Measurements from ENCODE around the gene ZC3H8.
"Not testable (repeated sequence)": the region's sequence is repeated elsewhere in the genome, so short reads cannot be mapped to it uniquely, and the experiment has no call there.

ZC3H8 gene

DNA sequence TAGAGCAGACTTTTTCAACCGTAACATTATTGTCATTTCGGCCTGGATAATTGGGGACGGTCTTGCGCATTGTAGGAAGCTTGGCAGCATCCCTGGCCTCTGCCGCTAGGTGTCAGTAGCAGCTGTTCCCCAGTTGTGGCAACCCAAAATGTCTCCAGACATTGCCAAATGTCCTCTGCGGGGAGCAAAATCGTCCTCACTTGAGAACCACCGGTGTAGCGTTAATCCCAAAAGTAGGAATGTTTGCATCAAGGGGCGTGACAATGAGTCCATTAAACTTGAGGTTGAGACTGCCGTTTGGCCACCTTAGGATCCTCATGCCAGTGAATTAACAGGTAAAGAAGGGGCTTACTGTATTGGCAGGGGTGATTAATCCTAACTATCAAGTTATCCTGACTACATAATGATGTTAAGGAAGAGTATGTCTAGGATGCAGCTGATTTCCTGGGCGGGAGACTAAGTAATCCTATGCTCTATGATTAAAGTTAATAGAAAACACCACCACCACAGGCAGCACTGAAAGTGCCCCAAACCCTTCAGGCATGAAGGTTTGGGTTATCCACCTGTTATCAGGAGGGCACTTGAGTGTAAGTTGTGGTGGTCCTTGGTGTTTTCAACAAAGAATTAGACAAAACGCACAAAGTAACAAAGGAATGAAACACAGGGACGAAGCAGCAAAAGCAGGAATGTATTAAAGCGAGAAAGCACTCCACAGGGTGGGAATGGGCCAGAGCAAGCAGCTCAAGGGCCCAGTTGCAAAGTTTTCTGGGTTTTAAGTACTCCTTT lies 4.9 kb upstream of the ZC3H8 start:
- peak; percentile 72 to 75 for DNase-seq (ENCODE audit: low read depth in 2 of 2)

DNA sequence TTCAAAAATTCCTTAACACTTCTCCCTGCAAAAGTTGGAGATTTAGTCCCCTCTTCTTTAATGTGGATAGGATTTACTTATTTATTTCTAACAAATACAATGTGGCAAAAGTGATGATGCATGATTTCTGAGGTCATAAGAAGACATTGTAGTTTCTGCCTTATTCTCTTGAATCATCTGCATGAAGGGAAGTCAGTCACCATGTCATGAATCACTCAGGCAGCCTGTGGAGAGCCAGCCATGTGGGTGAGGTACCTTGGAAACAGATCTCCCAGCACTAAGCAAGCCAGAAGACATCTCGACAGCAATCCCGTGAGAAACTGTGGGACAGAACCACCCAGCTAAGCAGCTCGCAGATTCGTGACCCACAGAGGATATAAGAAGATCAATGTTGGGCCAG lies 2.7 kb upstream of the ZC3H8 start:
- no peak for DNase-seq (ENCODE audit: low read depth in 2 of 2)

DNA sequence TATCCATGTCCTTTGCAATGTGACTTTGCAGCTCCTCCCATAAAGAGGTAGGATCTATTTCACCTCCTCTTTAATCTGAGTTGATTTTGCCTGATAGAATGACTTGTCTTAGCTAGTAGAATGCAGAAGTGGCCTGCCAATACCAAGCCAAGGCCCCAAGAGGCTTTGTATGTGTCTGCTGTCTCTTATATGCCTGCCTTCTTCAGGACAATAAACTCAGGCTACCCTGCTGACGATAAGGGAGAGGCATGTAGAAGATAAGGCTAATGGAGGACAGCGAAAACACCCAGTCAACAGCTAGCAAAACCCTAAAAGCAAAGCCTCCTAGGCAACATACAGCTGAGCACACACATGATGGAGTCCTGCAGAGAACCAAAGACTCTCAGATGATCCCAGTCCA lies 1.8 kb upstream of the ZC3H8 start:
- DNase-seq (ENCODE audit: low read depth in 2 of 2): no peak

DNA sequence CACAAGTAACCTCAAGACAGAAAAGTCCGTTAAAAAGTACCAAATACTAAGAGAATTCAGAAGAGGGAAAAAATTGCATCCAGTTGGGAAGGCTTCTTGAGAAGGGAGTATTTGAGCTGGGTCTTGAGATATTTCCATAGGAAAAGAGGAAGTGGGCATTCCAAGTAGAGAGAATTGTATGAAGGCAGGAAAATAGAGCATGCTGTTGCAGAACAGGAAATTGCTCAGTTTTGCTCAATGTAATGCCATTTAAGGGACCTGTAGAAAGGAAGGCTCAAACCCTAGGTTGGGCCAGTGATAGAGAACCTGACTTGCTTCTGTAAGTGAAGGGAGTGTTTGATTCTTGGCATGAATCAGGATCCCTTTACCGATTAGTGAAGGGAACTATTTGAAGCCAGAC lies 1.0 kb upstream of the ZC3H8 start:
- no peak for DNase-seq (ENCODE audit: low read depth in 2 of 2)

DNA sequence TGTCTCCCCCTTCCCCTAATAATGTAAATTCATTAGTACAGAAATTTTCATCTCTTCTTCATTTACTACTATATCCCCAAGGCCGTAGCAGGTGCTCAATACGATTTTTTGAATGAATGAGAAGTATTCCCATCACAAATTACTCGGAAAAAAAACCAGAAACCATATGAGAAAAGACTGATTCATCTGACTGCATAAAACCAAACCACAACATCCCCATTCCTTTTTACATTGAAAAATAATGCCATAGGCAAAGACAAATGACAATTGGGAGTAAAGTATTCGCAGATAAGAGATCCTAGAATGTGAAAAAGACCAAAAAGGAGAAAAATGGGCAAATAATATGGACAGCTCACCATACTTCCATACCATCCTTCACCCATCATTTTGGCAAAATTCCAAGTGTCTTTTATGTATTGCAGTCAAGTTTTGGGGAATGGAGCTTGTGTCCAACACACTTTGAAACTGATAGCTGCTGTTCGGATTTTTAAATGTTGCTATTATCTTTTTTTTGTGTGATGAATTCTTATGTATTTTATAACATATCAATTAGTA lies 1.5 kb downstream of the ZC3H8 start:
- no peak for DNase-seq (ENCODE audit: low read depth in 2 of 2)

DNA sequence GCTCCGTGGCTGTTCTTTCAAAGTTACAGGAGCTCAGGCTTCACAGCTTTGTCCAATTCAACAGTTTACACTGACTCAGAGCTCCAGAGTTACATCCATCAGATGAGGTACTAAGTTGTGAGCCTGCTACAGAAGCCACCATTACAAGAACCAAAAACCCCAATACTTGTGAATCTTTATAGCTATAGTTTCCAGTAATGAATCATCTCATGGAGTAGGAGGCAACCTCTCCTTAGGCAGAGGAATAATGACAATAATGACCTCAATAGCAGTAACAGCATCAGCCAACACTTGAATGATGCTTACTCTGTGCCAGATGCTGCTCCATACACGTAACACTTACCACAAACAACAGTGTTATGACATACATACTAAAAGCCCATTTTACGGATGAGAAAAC lies 3.6 kb downstream of the ZC3H8 start:
- DNase-seq (ENCODE audit: low read depth in 2 of 2): no peak

DNA sequence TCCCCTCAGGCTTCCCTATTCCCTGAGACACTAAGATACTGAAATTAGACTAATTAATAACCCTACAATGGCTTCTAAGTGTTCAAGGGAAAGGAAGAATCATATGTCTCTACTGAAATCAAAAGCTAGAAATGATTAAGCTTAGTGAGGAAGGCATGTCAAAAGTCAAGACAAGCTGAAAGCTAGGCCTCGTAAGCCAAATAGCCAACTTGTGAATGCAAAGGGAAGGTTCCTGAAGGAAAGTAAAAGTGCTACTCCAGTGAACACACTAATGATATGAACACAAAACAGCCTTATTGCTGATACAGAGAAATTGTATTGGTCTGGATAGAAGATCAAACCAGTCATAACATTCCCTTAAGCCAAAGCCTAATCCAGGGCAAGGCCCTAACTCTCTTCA lies 10.0 kb downstream of the ZC3H8 start:
- no peak for DNase-seq (ENCODE audit: low read depth in 2 of 2)

DNA sequence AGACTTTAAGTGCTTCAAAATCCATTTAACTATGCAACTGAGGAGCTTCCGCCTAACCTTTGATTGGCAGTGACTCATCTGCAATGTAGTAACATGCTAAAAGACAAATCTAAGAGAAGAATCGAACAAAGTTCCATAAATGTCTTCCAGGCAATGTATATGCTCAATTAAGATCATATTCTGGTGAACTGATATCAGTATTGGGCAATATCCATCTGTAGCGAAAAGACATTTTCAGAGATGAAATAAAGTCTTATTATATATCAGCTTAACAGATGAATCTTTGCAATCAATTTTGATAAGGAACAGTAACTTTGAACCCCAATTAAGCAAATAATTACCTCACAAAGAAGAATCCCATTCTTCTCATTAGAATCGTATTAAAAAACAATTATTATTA lies 11.6 kb downstream of the ZC3H8 start:
- DNase-seq (ENCODE audit: low read depth in 2 of 2): no peak

DNA sequence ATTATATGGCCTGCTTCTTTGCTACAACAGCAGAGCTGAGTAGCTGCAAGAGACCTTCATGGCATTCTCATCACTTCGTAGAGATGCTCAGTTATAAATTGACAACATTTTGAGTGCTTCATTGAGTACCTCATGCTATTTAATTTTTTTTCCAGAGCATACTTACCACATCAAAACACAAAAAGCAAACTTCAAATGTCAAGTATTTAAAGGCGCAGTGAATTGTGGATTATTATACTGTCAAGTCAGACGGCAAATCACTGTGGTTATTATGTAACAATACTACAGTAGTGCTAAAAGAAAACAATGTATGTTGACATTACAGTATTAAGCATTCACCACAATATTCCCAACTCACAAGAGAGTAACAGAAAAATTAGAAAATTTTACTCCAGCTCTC lies 12.5 kb downstream of the ZC3H8 start:
- DNase-seq (ENCODE audit: low read depth in 2 of 2): no peak

DNA sequence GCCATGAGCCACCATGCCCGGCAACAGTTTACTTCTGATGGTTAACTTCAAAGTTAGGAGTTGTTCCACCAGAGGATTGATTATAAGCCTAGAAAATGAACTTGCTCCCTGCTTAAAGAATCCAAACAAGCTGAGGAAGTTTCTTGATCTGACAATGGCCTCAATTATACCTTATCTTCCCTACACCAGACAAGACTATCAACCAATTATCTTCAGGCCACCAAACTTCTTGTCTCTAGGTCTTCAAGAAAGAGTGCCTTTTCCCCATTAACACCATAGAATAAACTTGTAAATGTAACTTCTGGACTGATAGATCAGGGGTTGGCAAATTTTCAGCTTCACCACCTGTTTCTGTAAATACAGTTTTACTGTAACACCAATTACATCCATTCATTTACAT lies 15.0 kb downstream of the ZC3H8 start:
- DNase-seq (ENCODE audit: low read depth in 2 of 2): no peak

DNA sequence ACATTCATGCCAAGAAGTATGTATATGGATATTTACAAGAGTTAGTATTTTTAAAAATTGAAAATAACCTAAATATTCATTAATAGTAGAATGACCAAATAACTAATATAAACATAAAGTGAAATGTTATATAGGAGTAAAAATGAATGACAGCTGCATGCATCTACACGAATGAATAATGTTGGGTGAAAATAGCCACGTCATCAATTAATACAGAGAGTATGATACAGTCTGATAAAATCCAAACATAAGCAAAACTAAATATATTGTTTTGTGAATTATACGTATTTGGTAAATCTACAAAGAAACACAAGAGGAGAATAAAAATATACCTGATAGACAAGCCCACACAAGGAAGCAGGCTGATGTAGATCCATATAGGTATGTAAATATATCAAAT lies 24.5 kb downstream of the ZC3H8 start:
- DNase-seq (ENCODE audit: low read depth in 2 of 2): no peak

DNA sequence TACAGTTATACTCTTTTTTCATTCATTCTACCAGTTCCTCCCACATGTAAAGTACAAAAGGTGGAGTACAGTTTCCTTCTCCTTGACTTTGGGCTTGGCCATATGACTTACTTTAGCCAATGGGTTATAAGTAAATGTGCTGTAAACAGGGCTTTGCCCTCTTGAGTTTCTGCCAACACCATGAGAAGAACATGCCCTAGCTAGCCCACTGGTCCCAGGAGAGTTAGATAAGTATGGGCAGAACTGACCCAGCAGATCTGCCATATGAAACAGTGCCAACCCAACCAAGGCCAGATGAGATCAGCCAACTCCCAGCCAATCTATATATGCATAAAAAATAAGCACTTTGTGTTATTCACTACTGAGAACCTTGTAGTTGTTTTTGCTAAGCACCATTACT lies 25.5 kb downstream of the ZC3H8 start:
- DNase-seq (ENCODE audit: low read depth in 2 of 2): no peak

DNA sequence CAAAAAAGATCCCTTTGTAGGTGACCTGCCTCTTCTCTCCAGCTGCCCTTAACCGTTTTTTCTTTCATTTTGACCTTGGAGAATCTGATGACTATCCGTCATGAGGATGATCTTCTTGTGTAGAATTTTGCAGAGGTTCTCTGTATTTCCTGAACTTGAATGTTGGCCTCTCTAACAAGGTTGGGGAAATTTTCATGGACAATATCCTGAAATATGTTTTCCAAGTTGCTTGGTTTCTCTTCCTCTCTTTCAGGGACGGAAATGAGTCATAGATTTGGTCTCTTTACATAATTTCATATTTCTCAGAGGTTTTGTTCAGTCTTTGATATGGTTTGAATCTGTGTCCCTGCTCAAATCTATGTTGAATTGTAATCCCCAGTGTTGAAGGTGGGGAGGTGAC lies 34.0 kb downstream of the ZC3H8 start:
- DNase-seq (ENCODE audit: low read depth in 2 of 2): no peak

DNA sequence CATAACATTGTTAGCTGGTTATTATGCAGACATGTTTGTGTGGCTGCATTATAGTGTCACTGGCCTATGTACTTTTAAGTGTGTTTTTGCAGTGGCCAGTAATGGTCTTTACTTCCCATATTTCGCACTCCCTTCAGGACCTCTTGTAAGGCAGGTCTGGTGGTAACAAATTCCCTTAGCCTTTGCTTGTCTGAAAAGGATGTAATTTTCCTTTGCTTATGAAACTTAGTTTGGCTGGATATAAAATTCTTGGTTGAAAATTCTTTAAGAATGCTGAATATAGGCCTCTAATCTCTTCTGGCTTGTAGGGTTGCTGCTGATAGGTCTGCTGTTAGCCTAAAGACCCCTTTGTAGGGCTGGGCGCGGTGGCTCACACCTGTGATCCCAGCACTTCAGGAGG lies 34.7 kb downstream of the ZC3H8 start:
- DNase-seq (ENCODE audit: low read depth in 2 of 2): no peak

DNA sequence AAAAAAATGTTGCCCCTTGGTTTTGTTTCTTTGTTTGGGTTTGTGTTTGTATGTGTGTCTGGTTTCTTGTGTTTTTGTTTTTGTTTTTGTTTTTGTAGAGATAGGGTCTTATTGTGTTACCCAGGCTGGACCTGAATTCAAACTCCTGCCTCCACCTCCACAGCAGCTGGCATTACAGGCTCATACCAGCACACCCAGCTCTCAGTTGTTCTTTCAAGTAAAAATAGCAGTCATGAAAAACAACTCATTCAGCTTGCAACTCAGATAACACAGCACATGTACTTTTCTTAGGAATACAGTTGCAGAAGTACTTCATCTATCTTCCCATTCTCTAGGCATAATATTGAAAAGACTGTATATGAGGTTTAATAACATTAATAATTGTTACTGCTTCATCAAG lies 37.0 kb downstream of the ZC3H8 start:
- no peak for DNase-seq (ENCODE audit: low read depth in 2 of 2)

DNA sequence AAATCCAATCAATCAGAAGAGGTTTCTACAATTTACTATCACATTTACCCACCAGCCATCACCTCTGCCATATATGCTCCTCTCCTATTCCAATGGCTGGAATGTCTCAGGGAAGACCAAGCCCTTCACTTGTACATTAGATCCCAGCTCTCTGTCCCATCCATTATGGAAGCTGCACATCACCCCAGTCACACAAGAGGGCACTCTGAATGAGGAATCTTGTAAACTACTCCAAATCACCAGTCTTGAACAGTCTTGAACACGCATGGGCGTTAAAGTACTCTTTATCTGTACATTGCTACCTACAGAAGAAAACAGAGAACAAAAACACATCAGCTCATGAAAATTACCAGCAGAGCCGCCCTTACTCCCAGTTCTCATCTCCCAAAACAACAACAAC lies 38.7 kb downstream of the ZC3H8 start:
- no peak for DNase-seq (ENCODE audit: low read depth in 2 of 2)

DNA sequence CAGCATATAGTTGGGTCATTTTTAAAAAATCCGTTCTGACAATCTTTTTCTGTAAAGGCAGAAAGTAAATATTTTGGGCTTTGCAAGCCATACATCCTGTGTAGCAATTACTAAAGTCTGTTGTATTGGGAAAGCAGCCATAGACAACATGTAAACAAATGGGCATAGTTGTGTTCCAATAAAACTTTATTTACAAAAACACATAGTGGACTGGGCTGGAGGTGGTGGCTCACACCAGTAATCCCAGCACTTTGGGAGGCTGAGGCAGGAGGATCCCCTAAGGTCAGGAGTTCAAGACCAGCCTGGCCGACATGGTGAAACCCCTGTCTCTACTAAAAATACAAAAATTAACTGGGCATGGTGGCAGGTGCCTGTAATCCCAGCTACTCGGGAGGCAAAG lies 46.9 kb downstream of the ZC3H8 start:
- not testable (repeated sequence) for DNase-seq (ENCODE audit: low read depth in 2 of 2)

DNA sequence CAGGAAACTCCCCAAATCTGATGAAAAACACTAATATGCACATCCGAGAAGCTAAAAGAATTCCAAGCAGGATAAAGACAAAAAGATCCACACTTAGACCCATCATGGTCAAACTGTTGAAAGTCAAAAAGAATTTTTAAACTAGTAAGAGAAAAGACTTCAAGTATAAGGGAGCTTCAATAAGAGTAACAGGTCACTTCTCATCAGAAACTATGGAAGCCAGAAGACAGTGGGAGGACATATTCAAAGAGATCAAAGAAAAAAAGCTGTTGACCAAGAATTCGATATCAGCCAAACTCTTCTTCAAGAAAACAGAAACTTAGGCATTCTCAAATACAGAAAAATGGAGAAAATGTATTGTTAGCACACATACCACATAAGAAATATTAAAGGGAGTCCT lies 50.4 kb downstream of the ZC3H8 start:
- no peak for DNase-seq (ENCODE audit: low read depth in 2 of 2)

DNA sequence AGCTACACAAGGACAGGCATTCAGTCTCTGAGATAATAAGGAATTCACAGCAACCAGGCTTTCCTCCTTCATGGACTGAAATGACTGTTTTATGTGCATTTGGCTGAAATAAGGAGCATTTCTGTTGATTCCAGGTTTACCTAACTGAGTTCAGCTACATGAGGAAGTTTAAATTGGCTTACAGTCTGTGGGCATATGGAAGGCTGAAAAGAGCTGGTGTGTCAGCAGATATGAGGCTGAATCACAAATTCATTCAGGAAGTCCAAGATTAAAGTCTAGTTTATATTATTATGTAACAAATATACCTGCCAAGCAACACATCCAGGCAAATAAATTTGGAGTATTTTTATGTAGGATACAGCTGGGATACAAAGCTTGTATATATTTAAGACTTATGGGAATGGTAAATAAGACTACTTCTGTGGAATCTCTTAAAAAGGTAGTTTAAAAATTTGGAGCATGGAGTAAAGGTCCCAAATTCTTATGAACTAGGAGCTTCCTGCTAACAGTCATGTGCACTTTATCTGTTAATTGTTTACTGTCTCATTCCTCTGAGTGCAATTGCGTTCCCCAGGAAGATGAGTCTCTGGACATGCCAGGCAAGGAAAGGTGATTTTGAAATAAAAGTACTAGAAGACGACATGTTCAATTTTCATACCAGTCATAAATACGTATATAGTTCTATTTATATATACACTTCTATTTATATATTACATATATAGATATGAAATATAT lies 53.0 kb downstream of the ZC3H8 start:
- DNase-seq (ENCODE audit: low read depth in 2 of 2): no peak

DNA sequence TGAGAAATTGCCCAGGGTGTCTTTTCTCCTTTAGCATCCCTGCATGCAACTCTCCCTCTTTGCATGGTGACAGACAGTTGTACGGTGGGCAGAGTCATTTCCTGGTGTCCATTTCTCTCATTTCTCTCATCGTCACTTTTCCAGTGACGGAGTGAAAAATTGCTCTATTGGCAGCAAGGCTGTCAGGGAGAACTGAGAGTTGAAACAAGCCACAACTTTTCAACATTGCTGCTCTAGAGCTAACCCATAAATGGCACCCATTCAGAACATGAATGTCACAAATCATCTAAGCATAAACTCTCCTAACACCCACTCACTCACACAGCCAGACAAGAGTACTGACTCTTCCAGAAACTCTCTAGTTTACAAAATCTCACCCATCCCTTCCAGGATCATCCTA lies 55.7 kb downstream of the ZC3H8 start:
- no peak for DNase-seq (ENCODE audit: low read depth in 2 of 2)

DNA sequence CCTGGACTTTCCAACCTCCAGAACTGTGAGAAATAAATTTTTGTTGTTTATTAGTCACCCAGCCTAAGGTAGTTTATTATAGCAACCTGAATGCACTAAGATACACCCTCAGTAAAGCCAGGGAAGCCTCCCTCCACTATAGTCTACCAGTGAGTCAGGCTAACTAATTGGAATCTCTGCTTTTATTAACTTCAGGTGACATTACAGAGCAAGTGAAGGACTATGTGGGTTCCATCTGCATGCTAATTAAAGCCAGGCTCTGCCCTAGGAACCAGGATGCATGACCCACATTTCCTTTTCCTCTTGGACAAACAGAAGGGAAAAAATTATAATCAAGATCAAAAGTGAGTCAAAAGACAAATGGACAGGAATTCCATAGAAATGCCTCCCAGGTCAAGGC lies 56.1 kb downstream of the ZC3H8 start:
- DNase-seq (ENCODE audit: low read depth in 2 of 2): no peak

DNA sequence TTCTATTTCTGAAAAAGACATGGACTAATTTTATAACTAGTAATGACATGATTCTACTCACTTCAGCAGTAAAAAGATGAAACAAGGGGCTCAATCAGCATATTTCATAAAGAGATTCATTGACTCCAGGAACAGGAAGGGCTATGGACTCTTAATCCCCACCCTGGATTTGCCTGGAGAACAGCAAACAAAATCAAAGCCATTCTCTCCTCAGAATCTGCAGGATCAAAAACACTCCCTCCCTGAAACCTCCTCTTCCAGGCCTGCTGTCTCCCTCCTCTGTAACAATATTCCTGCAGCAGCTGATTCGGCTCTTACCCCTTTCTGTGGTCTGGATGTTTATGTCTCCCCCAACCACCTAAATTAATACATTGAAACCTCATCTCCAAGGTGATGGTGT lies 57.0 kb downstream of the ZC3H8 start:
- DNase-seq (ENCODE audit: low read depth in 2 of 2): no peak

DNA sequence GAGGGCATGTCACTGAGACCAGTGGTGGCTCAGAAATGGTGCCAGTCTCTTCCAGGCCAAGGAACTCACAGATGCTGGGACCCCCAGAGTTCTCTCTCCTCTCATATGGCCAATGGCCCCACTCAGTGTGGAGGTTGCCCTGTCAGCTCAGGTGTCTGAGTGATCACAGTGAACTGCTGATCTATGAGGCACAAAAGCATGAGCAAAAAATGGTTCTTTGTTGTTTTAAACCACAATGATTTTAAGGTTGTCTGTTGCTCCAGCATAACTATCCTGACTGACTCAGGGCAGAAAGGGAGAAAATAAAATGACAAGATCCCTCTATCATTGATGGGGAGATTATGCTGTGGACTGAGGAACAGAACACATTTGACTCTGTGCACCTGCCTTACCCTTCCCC lies 58.9 kb downstream of the ZC3H8 start:
- no peak for DNase-seq (ENCODE audit: low read depth in 2 of 2)

Data from stimulated activated CD8-positive, alpha-beta memory T cell treated with anti-CD3 and anti-CD28 coated beads, Interleukin-2, amount 100 ng/mL, for 1 hour (primary cell).